HG02588 (cell line): ENCODE data around the gene CCDC158.
"Not testable (repeated sequence)": the region's sequence is repeated elsewhere in the genome, so short reads cannot be mapped to it uniquely, and the experiment has no call there.

Experiments used
- ATAC-seq: cut with Tn5 transposase; IDR thresholded peaks from one replicate; pipeline ENCODE4 v1.9.1; 2021; ENCODE audit warnings: mild to moderate bottlenecking, moderate library complexity; ENCODE audit not compliant: unreplicated experiment

Gene CCDC158

GRCh38 chr4:76312457-76312856, 108.5 kb downstream of the CCDC158 start:
- no peak for ATAC-seq

GRCh38 chr4:76311896-76312331, 109.0 kb downstream of the CCDC158 start:
- no peak for ATAC-seq

DNA sequence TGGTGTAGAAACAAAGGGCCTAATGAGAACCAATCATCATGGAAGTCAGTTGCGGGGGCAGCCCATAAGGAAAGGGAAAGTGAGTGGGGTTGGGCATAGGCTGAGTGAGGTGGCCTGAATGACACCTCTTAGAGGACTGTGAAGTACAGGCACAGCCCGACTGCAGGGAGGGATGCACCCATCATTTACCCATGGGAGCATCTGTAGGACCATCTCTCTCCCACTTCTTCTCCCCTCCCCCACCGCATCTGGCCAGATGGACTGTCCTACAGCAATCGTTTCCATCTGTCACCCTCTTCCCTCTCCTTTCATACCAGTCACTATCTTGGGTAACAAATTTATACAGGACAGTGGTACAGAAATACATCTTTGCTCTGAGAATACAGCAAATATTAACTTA, 110.3 kb downstream of the CCDC158 start:
- ATAC-seq = no peak

GRCh38 chr4:76309939-76310550, 110.9 kb downstream of the CCDC158 start:
- ATAC-seq = no peak

DNA sequence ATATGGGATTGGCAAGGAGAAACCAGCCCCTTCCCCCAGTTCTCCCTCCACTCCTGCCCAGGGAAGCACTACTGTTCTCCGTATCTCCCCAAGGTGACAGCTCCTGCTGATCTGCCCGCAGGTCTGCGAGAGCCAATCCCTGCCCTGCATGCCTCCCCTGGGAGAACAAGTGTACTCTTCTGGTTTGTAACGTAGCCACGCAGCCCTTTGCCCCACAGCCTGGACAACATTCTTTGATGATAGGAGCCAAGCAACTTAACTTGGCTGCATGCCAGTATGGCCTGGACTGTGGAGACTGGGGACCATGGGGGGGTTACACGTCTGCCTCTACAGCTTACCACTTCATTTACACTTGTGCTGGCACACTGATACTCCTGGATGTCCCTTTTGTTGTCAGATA, 112.4 kb downstream of the CCDC158 start:
- no peak for ATAC-seq

GRCh38 chr4:76307660-76308014, 113.3 kb downstream of the CCDC158 start:
- no peak for ATAC-seq

GRCh38 chr4:76306882-76307659, 113.9 kb downstream of the CCDC158 start:
- ATAC-seq = no peak

- no peak for ATAC-seq
These were observed 114.7 kb downstream of the CCDC158 start, which contains the start of gene STBD1 for GRCh38 chr4:76305971-76306881. Gene STBD1 (plus strand): TSS chr4:76306733. CDS start chr4:76306770, 37 bp downstream.

DNA sequence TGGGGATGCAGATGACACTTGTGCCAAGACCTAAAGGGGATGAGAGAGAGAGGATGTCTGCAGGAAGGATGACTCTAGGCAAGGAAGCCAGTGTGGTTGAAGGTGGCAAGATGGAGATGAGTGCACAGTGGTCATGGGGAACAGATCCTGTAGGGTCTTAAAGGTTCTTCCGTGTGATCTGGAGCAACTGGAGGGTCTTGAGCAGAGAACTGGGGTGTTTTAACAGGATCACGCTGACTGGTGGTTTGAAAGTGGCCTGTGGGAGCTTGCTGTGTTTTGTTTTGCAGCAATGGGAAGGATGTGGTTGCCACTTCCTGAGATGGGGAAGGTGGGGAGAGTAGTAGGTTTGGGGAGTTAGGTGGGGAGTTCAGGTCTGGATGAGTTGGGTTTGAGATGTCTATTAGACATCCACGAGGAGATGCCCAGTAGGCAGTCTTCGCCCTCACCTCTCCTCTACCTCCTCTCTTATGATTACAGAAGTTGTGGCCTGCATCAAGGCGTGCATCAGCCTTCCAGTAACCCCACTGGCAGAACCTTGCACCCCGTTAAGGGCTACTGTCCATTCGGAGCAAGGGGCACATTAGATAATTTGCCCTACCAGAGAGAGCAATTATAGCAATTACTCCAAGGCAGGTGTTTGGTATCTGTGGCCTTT, 115.8 kb downstream of the CCDC158 start:
- ATAC-seq = no peak

- ATAC-seq = no peak
These were observed 118.0 kb downstream of the CCDC158 start for GRCh38 chr4:76302826-76303438.

- ATAC-seq = no peak
These were observed 119.2 kb downstream of the CCDC158 start for GRCh38 chr4:76301775-76302162.

DNA sequence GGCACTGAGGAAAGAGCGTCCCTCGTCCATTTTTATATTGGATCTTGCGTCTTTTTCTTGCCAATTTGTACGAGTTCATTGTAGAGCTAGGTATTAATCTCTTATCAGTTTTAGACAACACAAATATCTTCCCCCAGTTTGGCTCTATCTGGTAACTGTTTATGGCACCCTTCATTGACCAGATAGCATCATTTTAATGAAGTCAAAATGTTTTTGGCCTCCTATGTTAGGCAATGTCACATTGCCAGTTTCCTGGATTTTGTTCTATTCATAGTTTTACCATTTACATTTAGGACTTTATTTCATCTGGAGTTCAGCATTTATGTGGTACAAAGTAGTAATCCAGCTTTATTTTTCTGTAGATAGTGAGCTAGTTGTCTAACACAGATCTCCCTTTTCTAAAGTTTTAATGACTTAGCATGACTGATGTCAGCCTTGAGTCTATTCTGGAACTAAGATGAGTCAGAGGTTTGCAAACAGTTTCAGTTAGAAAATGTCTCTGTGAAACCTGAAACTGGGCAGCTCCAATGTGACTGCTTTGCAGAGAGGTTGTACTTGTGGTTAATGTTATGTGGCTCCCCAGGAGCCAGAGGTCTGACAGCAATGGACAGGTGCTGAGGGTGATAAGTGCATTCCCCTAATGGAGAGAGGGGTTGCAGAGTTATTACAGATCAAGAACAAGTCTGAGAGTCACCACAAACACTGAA, 119.7 kb downstream of the CCDC158 start:
- ATAC-seq = peak; percentile 99

GRCh38 chr4:76300012-76300411, 120.9 kb downstream of the CCDC158 start:
- ATAC-seq = no peak

- no peak for ATAC-seq
These were observed 122.7 kb downstream of the CCDC158 start for GRCh38 chr4:76298227-76298626.

DNA sequence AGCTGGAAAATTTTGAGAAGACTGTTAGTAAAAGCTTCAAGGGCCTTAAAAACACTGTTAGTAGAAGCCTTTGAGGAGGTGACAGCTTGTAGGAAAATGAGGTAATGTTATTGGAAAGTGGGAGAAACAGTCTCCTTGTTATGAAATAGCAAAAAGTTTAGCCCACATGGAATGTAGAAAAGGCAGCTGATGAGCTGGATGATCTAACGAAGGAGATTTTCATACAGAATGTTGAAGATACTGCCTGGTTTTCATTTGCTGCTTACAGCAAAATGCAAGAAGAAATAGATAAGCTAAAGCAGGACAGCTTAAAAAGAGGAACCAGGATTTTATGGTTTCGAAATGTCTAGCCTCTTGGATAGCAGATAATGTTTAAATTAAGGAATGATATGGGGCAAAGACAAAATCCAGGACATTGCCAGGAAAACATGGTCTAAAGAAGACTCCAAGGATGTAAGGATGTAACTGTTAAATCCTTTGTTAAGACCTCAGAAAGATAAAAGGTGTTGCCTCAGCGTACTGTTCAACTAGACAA, 124.6 kb downstream of the CCDC158 start:
- no peak for ATAC-seq

GRCh38 chr4:76293772-76294171, 127.2 kb downstream of the CCDC158 start:
- ATAC-seq = no peak

- no peak for ATAC-seq
These were observed 128.2 kb downstream of the CCDC158 start for GRCh38 chr4:76292730-76293129.

DNA sequence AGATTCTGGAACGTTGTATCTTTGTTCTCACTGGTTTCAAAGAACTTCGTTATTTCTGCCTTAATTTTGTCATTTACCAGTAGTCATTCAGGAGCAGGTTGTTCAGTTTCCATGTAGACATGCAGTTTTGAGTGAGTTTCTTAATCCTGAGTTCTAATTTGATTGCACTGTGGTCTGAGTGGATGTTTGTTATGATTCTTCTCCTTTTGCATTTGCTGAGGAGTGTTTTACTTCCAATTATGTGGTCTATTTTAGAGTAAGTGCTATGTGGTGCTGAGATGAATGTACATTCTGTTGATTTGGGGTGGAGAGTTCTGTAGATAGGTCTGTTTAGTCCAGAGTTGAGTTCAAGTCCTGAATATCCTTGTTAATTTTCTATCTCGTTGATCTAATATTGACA, 133.1 kb downstream of the CCDC158 start:
- ATAC-seq = not testable (repeated sequence)

DNA sequence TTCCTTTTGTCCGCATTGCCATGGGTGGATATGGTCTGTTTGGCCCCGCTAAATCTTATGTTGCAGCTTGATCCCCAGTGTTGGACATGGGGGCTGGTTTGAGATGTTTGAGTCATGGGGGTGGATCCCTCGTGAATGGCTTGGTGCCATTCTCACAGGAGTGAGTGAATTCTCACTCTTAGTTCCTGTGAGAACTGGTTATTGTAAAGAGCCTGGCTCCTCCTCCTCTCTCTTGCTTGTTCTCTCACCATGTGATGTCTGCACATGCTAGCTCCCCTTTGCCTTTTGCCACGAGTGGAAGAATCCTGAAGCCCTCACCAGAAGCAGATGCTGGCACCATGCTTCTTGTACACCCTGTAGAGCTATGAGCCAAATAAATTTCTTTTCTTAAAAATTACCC, 137.0 kb downstream of the CCDC158 start:
- no peak for ATAC-seq
